GM18861 (cell line): ENCODE data around the gene RBM47.
"Not testable (repeated sequence)": the region's sequence is repeated elsewhere in the genome, so short reads cannot be mapped to it uniquely, and the experiment has no call there.

Experiments used
- ATAC-seq: cut with Tn5 transposase; IDR thresholded peaks from one replicate; pipeline ENCODE4 v1.9.1; 2021; ENCODE audit not compliant: unreplicated experiment

The RBM47 gene

DNA sequence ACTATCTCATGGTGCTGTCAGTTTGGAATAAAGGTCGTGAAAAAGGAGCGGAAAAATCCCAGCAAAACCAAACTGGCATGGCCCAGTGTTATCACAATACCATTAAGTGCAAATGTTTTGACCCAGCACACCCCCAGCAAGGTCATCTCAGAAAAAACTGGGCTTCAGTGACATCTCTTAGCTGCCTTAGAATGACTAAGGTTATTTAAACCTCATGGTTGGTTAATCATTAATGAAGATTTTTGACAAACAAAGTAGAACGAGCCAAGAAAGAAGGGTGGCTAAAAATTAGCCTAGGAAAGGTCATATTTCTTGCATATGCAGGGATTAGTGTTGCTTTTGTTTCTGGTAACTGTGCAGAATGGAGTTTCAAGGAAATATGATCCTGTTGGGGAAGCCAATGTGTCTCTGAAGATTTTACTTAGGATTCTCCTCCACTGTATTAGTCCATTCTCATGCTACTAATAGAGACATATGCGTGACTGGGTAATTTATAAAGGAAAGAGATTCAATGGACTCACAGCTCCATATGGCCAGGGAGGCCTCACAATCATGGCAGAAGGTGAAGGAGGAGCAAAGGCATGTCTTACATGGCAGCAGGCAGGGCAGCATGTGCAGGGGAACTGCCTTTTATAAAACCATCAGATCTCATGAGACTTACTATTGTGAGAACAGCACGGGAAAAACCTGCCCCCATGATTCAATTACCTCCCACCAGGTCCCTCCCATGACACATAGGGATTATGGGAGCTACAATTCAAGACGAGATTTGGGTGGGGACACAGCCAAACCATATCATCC lies 211.0 kb downstream of the RBM47 start:
- ATAC-seq, result peak; percentile 53

DNA sequence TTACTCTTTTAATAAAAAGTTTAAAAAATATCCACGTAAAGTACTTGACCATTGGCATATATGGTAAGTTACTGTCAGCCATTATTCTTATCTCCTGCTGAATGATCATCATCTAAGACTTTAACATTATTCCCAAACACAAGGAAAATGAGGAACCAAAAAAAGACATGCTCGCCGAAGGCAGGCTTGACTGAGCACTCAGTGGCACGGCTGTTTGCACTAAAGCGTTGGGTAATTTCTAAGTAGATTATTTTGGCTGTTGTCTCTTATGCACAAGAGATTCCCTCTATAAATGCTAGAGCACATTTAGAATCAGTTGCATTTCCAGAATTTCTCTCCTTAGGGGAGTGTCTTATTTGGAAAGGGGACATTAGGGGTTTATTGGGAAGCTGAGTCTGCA lies 211.7 kb downstream of the RBM47 start:
- no peak for ATAC-seq

DNA sequence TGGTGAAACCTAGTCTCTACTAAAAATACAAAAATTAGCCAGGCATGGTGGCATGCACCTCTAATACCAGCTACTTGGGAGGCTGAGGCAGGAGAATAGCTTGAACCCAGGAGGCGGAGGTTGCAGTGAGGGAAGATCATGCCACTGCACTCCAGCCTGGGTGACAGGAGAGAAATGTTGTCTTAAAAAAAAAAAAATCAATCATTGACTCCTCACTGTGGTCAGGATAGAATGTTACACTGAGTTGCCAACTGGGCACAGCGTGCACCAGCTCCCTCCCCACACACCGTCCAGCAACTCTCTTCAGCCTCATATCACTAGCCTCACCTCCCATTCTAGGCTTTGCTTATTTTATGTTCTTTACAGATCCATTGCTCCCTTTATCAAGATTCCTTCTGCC lies 215.0 kb downstream of the RBM47 start:
- ATAC-seq, result no peak

DNA sequence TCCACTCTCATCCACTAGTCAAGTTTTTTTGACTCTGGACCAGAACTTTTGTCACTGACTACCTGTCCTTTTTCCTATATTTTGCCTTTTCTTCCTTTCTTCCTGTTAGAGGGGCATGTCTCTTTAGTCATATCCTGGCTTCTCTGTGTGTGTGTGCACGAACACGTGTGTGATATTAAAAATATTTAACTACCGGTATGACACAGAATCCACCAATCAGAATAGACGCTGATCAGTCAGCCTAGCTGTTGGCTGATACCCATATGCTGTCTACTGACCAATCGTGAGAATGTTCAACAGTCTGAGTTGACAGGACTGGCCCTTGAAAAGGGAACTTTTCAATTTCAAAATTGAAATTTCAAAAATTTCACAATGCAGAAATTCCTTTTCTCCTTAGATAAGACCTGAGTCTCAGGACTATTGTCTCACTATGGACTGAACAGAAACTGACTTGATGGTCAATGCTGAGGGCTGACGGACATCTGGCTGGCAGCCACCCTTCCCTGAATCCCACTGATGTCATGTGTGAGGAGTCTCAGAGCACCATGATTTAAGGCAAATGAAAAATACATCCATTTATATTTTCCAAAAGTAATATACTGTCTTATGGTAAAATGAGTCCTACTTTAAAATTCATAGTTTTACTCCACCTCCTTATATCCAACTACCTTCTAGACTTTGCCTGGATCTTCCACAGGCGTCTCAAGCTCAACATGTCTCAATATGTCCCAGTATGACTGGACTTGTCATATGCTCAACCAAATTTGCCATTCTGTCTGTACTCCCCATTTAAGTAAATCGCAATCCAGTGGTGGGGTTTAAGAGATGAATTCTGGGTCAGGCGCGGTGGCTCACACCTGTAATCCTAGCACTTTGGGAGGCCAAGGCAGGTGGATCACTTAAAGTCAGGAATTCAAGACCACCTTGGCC lies 216.5 kb downstream of the RBM47 start:
- no peak for ATAC-seq

DNA sequence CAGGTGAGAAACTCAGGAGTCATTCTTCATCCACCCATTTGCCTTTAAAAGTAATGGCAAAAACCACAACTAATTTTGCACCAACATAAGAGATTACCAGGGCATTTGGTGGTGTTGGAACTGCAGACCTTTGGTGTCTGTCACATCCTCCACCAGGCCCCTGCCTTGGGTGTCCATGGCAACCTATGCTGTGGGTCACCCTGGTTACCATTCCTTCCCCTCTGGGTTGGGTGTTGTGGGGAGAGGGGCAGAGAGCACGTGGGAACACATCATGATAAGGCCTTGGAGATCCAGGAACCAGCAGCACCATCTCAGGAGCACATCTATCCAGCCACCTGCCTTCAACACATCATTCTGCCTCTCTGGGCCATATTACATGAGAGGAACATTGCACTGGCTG lies 217.3 kb downstream of the RBM47 start:
- ATAC-seq, result no peak

DNA sequence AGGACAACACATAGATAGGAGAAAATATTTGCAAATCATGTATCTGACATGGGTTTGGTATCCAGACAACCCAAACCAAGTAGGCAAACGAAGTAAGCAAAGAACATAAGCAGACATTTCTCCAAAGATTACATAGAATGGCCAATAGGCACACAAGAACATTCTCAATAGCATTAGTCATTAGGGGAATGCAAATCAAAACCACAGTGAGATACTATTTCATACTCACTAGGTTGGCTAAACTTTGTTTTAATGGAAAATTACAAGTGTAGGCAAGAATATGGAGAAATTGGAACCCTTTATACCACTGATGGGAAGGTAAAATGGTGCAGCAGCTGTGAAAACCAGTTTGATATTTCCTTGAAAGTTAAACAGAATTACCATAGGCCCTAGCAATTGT lies 219.8 kb downstream of the RBM47 start:
- ATAC-seq, result no peak

DNA sequence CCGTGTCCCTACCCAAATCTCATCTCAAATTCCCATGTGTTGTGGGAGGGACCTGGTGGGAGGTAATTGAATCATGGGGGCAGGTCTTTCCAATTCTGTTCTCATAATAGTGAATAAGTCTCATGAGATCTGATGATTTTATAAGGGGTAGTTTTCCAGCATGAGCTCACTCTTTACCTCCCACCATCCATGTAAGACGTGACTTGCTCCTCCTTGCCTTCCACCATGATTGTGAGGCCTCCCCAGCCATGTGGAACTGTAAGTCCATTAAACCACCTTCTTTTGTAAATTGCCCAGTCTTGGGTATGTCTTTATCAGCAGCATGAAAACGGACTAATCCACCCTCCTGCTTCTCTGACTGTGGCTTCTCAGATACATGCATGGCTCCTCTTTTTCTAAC lies 222.2 kb downstream of the RBM47 start:
- not testable (repeated sequence) for ATAC-seq

DNA sequence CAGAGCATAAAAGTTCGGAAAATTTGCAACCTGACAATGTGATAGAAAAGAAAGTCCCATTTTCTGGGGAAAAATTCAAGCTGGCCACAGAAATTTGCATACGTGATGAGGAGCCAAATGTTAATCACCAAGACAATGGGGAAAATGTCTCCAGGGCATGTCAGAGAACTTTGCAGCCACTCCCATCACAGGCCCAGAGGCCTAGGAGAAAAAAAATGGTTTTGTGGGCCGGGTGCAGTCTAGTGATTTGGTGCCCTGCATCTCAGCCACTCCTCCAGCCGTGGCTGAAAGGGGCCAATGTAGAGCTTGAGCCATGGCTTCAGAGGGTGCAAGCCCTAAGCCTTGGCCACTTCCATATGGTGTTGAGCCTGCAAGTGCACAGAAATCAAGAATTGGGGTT lies 223.3 kb downstream of the RBM47 start:
- ATAC-seq, result no peak

DNA sequence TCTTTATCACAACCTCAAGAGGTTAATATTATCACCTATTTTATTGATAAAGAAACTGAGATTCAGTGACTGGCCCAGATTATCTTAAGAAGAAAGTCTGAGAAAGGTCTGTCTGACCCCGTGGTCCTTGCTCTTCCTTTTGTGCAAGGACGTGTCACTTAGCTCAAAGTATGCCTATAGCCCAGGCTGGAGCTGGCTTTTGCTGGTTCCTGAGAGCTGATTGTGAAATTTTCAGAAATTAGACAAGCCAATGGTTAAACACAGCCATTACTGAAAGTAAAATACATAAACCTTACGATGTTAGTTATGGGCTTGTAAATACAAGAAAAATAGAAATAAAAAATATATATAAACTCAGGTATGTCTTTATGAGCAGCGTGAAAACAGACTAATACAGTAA lies 224.5 kb downstream of the RBM47 start:
- ATAC-seq, result no peak

DNA sequence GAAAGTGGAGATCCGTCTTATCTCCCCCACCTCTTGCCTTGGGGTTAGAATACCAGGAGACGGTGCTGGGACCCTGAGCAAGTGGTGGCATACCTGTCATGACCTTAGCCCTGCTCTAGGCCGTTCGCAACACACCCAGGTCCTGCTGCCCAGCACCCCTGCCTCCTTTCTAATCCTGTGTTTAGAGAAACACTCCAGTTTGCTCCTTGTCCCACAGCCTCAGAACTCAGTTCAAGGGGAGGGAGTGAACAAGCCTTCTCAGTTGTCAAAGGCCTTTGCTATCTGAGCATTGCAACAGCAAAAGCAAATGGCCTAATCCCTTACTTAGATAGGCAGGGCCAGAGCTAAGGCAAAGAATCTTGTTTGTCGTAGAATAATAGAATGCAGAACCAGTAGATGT lies 226.6 kb downstream of the RBM47 start:
- ATAC-seq, result no peak

DNA sequence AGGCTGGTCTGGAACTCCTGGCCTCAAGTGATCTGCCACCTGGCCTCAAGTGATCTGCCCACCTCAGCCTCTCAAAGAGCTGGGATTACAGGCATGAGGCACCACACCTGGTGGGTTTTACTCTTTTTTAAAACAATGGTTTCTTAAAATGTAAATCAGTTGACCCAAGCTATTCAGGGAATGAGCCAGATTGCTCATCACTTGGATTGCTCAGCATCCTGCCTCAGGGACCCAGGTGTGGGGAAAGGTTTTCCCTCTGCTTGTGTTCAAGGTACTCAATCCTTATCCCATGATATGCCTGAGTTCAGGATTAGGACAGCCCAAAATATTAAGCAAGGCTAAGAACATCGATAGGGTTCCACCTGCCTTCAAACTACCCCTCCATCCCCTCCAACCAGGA lies 227.1 kb downstream of the RBM47 start:
- ATAC-seq, result no peak

DNA sequence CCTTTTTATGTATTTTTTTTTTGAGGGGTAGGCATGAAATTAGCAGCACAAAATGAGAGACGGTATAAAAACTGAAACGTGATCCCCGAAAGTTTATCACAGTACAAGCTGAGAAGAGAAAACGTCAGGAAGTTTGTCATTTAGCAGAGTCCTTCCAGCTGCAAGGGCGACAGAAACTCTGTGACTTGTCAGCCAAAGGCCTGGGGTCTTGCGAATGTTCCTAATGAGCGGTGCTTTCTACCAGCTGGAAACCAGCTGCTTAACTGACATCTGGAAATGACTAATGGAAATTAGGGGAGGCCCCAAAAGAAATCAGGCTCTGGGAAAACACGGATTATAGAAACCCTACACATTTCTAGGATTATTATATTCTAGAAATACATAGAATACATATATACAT lies 228.0 kb downstream of the RBM47 start:
- ATAC-seq, result no peak

DNA sequence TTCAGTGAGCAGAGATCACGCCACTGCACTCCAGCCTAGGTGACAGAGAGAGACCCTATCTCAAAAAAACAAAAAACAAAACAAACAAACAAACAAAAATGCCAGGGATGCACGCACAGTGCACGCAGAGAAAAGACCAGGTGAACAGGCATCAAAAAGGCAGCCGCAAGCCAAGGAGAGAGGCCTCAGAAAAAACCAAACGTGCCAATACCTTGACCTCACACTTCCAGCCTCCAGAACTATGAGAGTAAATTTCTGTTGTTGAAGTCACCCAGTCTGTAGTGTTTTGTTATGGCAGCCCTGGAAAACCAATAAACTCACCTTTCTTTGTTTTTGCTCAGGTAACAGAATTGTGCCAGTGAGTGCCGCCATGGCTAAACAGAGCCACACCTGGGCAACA lies 228.6 kb downstream of the RBM47 start:
- ATAC-seq, result no peak

DNA sequence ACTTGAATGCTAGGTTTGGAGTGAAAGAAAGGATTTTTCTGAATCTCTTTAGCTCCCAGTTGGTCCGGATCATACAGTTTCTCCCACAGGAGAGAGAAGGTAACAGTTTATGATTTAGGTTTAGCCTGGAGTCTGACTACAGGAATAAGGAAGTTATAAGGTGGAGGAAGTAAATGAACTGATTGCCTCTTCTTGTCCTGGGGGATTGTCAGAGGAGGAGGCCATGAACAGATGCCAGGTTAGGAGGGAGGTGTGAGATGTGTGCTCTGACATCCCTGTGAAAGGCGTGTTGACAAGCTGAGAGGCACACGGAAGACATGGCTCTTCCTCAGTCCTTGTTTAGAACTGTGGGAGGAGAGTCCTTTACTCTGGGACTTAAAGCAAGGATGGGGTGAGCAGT lies 230.1 kb downstream of the RBM47 start:
- no peak for ATAC-seq

DNA sequence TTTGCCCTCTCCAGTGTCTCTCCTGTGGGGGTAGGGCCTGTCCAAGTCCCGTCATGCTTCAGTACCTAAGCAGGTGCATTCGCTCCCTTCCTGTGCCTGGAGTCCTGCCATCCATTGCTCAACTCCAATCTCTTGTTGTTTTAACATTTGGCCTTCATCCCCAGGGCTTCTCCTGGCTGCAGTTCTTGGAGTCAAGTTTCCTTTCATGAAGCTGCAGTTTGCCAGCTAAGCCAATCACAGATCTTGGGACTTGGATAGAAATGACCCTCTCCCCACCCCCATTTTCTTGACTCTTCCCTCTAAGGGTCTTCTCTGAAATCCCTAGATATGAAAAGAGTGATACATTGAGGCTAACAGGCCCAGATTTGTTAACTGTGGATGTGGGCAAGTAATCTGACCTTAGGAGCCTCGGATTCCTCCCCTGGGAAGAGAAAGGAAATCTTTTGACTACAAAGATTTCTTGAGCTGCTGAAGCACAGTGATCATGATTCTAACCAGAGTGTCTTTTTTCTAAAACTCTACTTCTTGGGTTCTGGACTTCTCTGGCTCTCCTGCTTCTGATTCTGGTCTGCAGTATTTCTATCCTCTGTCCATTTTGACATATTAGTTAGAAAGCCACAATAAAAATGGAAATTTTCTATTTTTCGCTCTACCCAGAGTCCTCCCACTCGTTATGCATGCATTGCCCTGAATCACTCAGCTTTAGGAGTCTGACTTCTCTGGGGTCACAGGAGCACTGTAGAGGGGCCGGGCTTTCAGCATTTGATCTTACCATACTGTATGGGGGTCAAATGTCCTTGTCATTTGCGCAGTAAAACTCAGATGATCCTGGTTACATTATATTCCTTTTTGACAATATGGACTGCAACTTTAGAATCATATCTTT lies 233.5 kb downstream of the RBM47 start:
- ATAC-seq, result no peak

DNA sequence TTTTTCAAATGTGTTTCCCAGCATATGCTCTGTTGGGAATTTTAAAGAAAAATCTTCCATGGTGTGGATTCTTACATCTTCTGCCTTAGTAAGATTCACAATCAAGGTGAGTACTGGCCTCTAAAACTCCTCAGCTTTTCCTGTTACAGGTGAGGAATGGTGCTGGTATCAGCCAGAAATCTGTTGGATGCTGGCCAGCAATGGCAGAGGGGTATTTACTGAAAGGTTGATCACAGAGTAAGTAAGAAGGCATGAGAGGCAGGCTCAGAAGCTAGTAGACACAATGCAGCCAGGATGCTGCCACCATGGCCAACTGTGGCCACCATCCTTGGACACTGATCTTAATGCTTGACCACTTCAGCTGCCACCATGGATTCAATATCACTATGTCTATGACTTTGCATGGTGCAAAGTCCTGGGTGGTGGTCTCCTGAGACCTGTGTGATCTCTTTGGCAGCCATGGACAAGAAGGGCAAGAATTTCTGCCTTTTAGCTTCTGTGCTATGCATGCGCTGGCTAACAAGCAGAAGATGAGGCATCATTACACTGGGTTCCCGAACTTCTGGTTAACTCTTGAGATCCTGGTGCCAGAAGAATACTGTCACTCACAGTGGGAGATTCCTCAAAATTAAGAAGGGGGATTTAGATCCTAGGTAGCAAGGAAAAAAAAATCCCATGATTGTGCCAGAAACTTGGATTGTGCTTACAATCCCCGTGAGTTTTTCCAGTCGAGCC lies 234.3 kb downstream of the RBM47 start:
- ATAC-seq, result no peak

DNA sequence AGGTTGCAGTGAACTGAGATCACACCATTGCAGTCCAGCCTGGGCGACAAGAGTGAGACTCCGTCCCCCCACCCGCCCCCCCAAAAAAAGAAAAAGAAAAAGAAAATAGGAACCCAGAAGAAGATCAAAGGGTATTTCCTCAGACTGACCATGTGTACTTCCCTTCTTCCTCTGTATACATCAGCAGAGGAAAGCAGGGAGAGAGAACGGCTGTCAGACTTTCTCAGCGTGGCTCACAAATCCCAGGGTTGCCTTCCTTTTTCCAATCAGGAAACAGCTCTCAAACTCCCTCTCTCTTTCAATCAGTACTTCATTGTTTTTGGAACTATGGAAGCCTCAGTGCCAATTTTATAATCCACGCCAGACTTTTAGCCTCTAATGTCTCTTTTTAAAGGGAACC lies 235.4 kb downstream of the RBM47 start:
- no peak for ATAC-seq

DNA sequence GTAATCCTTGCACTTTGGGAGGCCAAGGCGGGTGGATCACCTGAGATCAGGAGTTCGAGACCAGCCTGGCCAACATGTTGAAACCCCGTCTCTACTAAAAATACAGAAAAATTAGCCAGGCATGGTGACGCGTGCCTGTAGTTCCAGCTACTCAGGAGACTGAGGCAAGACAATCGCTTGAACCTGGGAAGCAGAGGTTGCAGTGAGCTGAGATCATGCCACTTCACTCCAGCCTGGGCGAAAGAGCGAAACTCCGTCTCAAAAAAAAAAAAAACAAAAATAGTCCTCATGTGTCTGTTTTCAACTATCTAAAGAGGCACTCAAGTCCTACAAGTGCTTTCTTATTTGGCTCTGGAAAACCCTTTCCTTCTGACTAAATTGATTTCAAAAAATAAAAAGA lies 237.4 kb downstream of the RBM47 start:
- ATAC-seq, result not testable (repeated sequence)

DNA sequence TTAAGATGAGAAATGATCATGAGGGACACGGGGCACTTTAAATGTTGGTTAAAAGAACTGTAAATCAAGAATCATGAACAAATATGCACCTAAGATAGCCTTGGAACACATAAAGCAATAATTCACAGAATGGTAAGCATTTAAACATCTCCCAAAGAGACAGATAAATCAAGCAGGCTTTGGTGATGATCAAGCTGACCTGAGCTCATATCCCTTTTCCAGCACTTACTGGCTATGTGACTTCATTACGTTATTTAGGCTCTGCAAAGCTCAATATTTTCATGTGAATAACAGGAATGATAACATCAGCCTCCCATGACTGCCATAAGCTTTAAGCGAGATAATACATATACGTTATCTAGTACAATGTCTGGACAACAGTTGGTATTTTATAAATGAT lies 239.7 kb downstream of the RBM47 start:
- ATAC-seq, result no peak

DNA sequence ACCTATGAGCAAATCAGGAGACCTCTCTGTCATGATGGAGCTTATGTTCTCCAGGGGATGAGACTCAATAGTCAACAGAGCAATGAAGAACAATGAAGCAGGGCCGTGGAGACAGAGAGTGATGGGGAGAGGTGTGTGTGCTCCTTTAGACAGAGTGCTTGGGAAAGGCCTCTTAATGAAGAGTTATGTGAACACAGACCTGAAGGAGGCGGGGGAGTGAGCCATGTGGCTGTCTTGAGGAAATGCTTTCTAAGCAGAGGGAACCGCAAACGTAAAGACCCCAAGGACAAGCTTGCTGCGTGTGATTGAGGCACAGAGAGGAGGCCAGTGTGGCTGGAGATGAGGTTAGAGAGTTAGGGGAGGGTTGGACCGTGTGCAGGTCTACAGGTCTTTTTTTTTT lies 241.4 kb downstream of the RBM47 start:
- no peak for ATAC-seq

DNA sequence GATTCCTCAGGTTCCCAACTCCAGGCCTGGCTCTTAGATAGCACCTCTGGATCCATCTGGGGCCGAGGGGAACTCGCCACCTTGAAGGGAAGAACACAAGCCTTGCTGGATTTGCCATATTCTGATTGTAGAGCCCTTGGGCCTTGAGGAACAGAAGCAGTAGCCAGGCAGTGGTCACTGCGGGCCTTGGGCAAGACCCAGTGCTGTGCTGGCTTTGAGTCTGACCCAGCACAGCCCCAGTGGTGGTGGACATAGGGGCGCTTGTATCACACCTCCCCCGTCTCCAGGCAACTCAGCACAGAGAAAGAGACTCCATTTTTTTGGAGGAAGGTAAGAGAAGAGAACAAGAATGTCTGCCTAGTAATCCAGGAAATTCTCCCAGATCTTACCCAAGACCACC lies 249.0 kb downstream of the RBM47 start:
- no peak for ATAC-seq
